ENCODE results near the gene HOXC10.

Gene HOXC10

GRCh38 chr12:54017027-54017788 lies 32.3 kb downstream of the HOXC10 start:
- DNase-seq, result no peak

- peak; percentile 83 for DNase-seq
Observed at GRCh38 chr12:54017878-54018467, 33.0 kb downstream of the HOXC10 start.

GRCh38 chr12:54018468-54018984 lies 33.6 kb downstream of the HOXC10 start:
- no peak for DNase-seq

GRCh38 chr12:54019091-54019811 lies 34.3 kb downstream of the HOXC10 start:
- DNase-seq, result no peak

GRCh38 chr12:54019924-54020590 lies 35.1 kb downstream of the HOXC10 start:
- no peak for DNase-seq

GRCh38 chr12:54020591-54021405 lies 35.9 kb downstream of the HOXC10 start:
- DNase-seq, result no peak

- no peak for DNase-seq
Observed at GRCh38 chr12:54021432-54022013, 36.6 kb downstream of the HOXC10 start.

- DNase-seq, result no peak
Observed at GRCh38 chr12:54022960-54023884, 38.3 kb downstream of the HOXC10 start.

GRCh38 chr12:54024127-54024526 lies 39.2 kb downstream of the HOXC10 start:
- no peak for DNase-seq

- DNase-seq, result no peak
Observed at GRCh38 chr12:54024581-54025305, 39.8 kb downstream of the HOXC10 start.

- no peak for DNase-seq
Observed at GRCh38 chr12:54025499-54026405, 40.8 kb downstream of the HOXC10 start.

GRCh38 chr12:54026640-54027441 lies 41.9 kb downstream of the HOXC10 start:
- DNase-seq, result no peak

GRCh38 chr12:54027442-54027786 lies 42.5 kb downstream of the HOXC10 start:
- DNase-seq, result no peak

- DNase-seq, result no peak
Observed at GRCh38 chr12:54028314-54029201, 43.6 kb downstream of the HOXC10 start, which contains the start of gene HOXC6. Gene HOXC6, plus strand, starts transcription at chr12:54028440. Its CDS starts 82 bp downstream, at chr12:54028522.

- DNase-seq, result no peak
Observed at GRCh38 chr12:54029529-54030441, 44.8 kb downstream of the HOXC10 start.

GRCh38 chr12:54030442-54030801 lies 45.5 kb downstream of the HOXC10 start:
- DNase-seq, result no peak
